ENCODE measurements around the gene PIAS1.
"Not testable (repeated sequence)": the region's sequence is repeated elsewhere in the genome, so short reads cannot be mapped to it uniquely, and the experiment has no call there.

Gene PIAS1

GRCh38 chr15:68053701-68054627 is at the start of gene PIAS1:
PIAS1 (plus strand) TSS chr15:68054315; CDS start chr15:68054327, 12 bp downstream.
- peak; percentile 87 to 90 for DNase-seq (ENCODE audit: low read depth in 2 of 2)

GRCh38 chr15:68007642-68008041 is 46.5 kb upstream of the PIAS1 start:
- DNase-seq (ENCODE audit: low read depth in 2 of 2): not testable (repeated sequence)

- no peak for DNase-seq (ENCODE audit: low read depth in 2 of 2)
These were observed 43.6 kb upstream of the PIAS1 start for GRCh38 chr15:68010361-68011153.

DNA sequence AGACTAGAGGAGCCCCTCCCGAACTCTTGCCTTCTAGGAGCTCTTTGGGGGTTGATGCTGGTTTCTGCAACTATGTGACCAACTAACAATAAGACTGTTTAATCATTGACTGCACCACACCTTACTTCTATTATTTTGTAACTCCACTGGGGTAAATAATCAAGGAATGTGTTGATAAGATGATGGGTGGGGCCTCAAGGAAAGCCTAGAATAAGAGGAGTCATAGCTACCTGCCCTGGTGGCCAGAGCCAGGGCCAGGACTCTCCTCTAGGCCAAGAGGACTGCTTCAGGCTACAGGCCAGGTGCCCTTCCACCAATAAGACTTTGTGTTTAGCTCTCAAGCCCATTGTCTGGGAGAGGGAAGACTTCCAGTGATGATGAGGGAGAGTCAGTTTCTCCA is 41.2 kb upstream of the PIAS1 start:
- DNase-seq (ENCODE audit: low read depth in 2 of 2): no peak

- no peak for DNase-seq (ENCODE audit: low read depth in 2 of 2)
These were observed 39.9 kb upstream of the PIAS1 start for GRCh38 chr15:68014219-68014618.

GRCh38 chr15:68015244-68015643 is 38.9 kb upstream of the PIAS1 start:
- DNase-seq (ENCODE audit: low read depth in 2 of 2): no peak

- DNase-seq (ENCODE audit: low read depth in 2 of 2): no peak
These were observed 36.9 kb upstream of the PIAS1 start for GRCh38 chr15:68017201-68017600.

DNA sequence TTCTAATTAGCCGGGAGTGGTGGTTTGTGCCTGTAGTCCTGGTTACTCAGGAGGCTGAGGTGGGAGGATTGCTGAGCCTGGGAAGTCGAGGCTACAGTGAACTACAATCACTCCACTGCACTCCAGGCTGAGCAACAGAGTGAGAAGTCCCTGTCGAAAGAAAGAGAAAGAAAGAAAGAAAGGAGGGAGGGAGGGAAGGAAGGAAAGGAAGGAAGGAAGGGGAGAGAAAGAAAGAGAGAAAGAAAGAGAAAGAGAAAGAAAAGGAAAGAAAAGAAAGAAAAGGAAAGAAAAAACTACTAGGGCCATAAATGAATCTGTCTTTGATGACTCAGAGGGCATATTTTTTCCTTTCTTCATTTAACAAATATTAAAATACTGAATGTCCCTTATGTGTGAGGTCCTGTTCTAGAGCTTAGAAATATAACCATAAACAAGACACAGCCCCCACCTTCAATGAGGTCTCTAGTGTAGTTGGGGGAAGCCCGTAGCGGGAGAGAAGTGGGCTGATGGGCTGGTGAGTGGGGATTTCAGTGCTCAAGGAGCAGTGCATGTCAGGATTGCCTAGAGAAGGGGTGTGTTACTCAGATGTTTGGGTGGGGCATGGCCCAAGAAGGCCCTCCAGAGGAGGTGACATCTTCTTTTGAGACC is 35.2 kb upstream of the PIAS1 start:
- DNase-seq (ENCODE audit: low read depth in 2 of 2): no peak

DNA sequence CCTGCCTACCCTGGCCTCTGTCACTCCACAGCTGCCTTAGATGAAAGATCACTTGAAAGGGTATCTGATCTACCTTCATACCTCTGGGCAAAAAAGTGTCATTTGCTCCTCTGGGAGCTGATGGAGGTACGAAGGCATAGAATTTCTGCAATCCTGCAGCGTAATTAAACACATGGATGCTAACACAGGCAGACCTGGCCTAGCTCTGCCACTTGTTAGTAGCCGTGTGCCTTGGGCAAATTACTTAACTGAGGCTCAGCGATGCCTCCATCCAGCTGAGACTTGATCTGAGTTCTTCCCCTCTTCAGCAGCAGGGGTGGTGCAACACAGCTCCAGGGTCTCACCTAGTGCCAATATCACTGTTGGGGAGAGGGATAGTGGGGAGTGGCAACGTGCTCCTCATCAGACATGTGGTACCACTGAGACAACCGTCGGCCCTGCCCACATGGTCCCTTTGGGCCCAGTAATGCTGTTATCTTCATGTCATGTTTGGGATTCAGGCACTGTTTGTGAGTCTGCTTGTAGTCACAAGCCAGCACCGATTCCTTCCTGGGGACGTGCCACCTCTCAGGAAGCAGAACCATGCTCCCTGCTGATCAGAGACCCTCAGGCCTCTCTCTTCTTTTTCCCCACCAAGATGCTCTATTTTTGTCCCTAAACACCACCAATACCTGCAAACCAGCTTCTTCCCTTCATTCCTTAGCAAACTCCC is 34.1 kb upstream of the PIAS1 start:
- no peak for DNase-seq (ENCODE audit: low read depth in 2 of 2)

- no peak for DNase-seq (ENCODE audit: low read depth in 2 of 2)
These were observed 33.4 kb upstream of the PIAS1 start for GRCh38 chr15:68020685-68021084.

DNA sequence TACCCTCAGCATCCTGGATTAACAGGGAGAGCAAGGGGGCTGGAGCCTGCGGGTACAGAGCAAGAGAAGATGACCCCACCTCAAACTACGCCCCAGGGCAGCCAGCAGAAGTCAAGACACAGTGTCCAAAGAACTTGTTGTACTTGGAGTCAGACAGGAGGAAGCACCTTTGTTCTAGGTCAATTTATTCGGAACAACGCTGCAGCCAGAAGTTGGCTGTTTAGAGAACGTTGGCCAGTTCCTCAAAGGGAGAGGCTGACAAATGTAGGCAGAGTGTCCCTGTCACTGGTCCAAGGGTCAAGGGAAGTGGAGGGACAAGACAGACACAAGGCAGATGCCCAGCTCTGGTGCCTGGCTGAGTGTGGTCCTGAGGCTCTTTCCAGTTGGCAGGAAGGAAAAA is 32.1 kb upstream of the PIAS1 start:
- DNase-seq (ENCODE audit: low read depth in 2 of 2): no peak

DNA sequence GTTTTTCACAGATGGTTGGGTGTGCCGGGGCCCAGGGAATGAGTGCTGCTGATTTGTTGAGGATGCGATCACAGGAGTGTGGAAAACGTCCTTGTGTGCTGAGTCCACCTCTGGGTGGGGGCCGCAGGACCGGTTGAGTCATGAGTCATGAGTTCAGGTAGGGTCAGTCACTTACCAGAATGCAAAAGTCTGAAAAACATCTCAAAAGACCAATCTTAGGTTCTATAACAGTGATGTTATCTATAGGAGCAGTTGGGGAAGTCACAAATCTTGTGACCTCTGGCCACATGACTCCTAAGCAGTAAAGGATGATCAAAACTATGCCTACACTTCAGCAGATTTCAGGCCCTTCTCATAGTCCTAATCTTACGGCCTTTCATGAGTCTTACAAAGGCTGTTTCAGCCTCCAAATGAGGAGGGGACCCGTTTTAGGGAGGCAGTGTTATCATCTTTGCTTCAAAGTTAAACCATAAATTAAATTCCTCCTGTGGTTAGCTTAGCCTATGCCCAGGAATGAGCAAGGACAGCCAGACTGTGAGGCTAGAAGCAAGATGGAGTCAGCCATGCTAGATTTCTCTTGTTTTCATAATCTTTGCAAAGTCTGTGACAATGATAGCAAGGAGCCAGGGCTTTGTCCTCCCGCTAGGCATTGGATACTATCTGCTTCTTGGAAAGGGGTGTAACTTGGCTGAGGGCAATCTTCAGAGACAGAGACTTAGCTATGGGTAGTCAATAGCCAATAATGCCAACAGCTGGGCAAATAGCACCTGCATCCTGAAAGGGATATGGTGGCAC is 30.6 kb upstream of the PIAS1 start:
- DNase-seq (ENCODE audit: low read depth in 2 of 2): no peak

DNA sequence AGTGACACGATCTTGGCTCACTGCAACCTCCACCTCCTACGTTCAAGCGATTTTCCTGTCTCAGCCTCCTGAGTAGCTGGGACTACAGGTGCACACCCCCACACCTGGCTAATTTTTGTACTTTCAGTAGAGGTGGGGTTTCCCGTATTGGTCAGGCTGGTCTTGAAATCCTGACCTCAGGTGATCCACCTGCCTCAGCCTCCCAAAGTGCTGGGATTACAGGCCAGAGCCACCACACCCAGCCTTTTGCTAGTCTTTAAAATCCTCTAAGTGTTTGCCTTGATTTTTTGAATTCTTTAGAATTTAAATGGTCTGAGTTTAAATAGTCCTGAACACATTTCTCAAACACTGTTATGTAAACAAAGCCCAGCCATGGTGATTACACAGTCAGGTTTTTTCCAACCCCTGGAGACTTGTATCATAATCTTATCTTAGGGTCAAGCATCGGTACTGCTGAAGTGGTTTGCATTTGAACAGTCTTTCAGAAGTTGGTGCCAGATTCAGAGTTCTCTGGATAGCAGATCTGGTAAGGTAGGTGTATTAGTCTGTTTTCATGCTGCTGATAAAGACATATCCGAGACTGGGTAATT is 28.2 kb upstream of the PIAS1 start:
- no peak for DNase-seq (ENCODE audit: low read depth in 2 of 2)

DNA sequence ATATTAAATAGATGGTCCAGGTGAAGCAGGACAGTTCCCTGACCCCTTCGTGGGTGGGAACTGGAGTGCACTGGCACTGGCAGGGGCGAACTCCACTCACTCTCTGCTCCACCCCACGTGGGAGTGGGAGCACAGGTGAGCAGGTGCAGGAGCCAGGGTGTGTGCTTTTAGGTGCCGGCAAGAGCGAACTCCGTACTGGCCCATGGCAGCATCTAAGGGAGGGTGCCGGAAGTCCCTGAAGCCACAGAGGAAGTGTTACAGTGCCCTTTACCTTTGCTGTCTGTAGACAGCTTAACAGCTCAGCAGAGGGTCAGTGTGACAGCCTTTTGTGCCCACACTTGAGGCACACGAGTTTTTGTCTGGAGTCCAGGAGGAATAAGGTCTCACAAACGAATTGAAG is 26.7 kb upstream of the PIAS1 start:
- no peak for DNase-seq (ENCODE audit: low read depth in 2 of 2)

GRCh38 chr15:68028137-68028887 is 25.8 kb upstream of the PIAS1 start:
- DNase-seq (ENCODE audit: low read depth in 2 of 2): no peak

GRCh38 chr15:68028888-68029207 is 25.3 kb upstream of the PIAS1 start:
- no peak for DNase-seq (ENCODE audit: low read depth in 2 of 2)

DNA sequence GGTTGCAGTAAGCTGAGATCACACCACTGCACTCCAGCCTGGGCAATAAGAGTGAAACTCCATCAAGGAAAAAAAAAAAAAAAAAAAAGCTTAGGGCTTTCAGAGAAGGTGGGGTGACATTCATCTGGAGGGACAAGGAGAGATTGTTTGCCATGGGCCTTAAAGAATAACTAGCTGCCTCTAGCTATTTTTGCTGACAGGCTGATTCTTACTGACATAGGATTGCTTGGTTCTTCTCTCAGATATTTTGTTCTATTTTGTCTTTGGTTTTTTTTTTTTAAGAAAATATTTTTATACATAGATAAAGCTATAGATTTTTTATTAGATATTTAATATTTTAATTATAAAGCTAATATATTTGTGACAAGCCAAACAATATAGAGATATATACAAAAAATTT is 24.2 kb upstream of the PIAS1 start:
- DNase-seq (ENCODE audit: low read depth in 2 of 2): no peak

- DNase-seq (ENCODE audit: low read depth in 2 of 2): no peak
These were observed 22.7 kb upstream of the PIAS1 start for GRCh38 chr15:68031404-68031803.

DNA sequence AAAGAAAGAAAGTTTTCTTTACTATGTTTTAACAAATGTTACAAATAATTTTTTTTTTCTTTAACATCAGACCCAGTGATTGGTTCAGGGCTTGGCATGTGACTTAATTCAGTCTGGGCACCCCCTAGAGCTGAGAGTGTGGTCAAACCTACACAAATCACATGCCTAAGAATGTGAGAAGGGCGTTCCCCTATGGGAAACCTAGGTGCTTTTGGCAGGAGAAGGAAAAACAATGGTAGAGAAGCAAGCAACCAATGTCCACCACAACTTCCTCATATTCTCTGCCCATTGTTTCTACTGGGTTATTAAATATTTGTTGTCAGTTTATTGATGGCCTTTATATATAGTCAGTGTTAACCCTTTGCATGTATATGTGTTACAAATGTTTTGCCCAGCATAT is 21.4 kb upstream of the PIAS1 start:
- no peak for DNase-seq (ENCODE audit: low read depth in 2 of 2)

DNA sequence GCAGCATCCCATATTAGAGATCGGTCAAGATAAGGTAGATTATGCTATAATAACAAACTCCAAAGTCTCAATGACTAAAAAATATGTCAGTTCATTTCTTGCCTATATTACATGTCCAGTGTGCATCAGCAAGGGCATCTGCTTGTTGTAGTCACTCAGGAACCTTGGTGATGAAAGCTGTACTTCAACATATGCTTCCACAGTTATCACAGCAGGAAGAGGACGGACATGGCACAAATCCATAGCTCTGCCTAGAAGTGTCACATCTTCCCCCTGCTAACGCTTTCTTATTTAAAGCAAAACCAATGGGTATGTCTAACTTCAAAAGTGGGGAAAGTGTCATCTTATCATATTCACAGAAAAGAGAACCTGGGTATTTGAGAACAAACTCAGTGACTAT is 20.0 kb upstream of the PIAS1 start:
- DNase-seq (ENCODE audit: low read depth in 2 of 2): no peak

Measured in stimulated activated CD8-positive, alpha-beta memory T cell treated with anti-CD3 and anti-CD28 coated beads, Interleukin-15, amount 100 ng/mL, for 4 hours (primary cell).